HepG2 (cell line): ENCODE results near the gene MGAT5. TPM values are rescaled to one million over a fixed set of nuclear protein-coding genes. Genes with fewer than 3 reads are reported as not detected.

Source experiments
- BRCA1 ChIP-seq: sonication (generic); formaldehyde crosslinking; IDR thresholded peaks from 2 replicates; pipeline ENCODE4 v1.4.0; 2020; ENCODE audit warnings: missing genetic modification reagents
- GZF1 ChIP-seq: sonication (generic); formaldehyde crosslinking; IDR thresholded peaks from 2 replicates; pipeline ENCODE4 v1.5.1; 2020; ENCODE audit warnings: mild to moderate bottlenecking, missing genetic modification reagents
- HNF1B ChIP-seq: sonication (generic); formaldehyde crosslinking; IDR thresholded peaks from 2 replicates; pipeline ENCODE4 v1.5.1; 2020; ENCODE audit warnings: mild to moderate bottlenecking, moderate library complexity, missing genetic modification reagents
- IRF2 ChIP-seq: IDR thresholded peaks from 2 replicates; pipeline ENCODE4 v1.6.1; 2018; ENCODE audit warnings: missing genetic modification reagents, missing compliant biosample characterization
- RFX1 ChIP-seq: fragments of 450-650 bp; IDR thresholded peaks from 2 replicates; pipeline ENCODE4 v1.6.1; 2017
- THRA ChIP-seq: sonication (generic); formaldehyde crosslinking; IDR thresholded peaks from 2 replicates; pipeline ENCODE4 v1.4.0; 2020; ENCODE audit warnings: missing genetic modification reagents, borderline replicate concordance
- TOE1 ChIP-seq: sonication (generic); formaldehyde crosslinking; IDR thresholded peaks from 2 replicates; pipeline ENCODE4 v1.4.0; 2020; ENCODE audit warnings: mild to moderate bottlenecking, missing genetic modification reagents
- ZFP37 ChIP-seq: sonication (generic); formaldehyde crosslinking; IDR thresholded peaks from 2 replicates; pipeline ENCODE4 v1.4.0; 2020; ENCODE audit warnings: missing genetic modification reagents, borderline replicate concordance
- ZNF264 ChIP-seq: sonication (generic); formaldehyde crosslinking; IDR thresholded peaks from 2 replicates; pipeline ENCODE4 v1.4.0; 2020; ENCODE audit warnings: missing genetic modification reagents
- ZNF318 ChIP-seq: sonication (generic); formaldehyde crosslinking; IDR thresholded peaks from 2 replicates; pipeline ENCODE4 v1.4.0; 2020; ENCODE audit warnings: mild to moderate bottlenecking, missing genetic modification reagents
- ZNF589 ChIP-seq: sonication (generic); formaldehyde crosslinking; conservative IDR thresholded peaks from 2 replicates; pipeline ENCODE4 v1.8.0; 2022; ENCODE audit warnings: mild to moderate bottlenecking, moderate library complexity, missing genetic modification reagents
- polyA plus RNA-seq, 8 experiments: library from polyadenylated mRNA; depleted of rRNA in 3 of 8; stranded (reverse) in 7 of 8; unstranded in 1 of 8; fragments of >200 nt; fragmentation: Illumina TruSeq in 4 of 8; extraction: Trizol in 4 of 8; gene quantifications; 2 replicates each; pipeline versions ENCODE4 v1.2.1 to v1.2.3, GENCODE V29; 2011 to 2016; ENCODE audit warnings: low read depth in 4 of 8, missing spikeins in 1 of 8, mixed read lengths in 1 of 8; ENCODE audit not compliant: insufficient read depth in 1 of 8
- total RNA-seq, 5 experiments: library from RNA; depleted of rRNA; stranded (reverse); fragments of >200 nt; fragmentation: Illumina TruSeq; extraction: Trizol; gene quantifications; 2 replicates each; pipeline ENCODE4 v1.2.3, GENCODE V29; 2016; ENCODE audit warnings: low read depth in 1 of 5
- TF ChIP-seq, protein P1 (sequence below), 2 experiments: IDR thresholded peaks; 2 replicates each; pipeline ENCODE4 v1.6.1; 2011 to 2012; ENCODE audit warnings: low read length in 2 of 2, borderline replicate concordance in 1 of 2, low read depth in 1 of 2, mild to moderate bottlenecking in 1 of 2, moderate library complexity in 1 of 2
- TF ChIP-seq, protein P2 (sequence below): sonication (generic); IDR thresholded peaks from 2 replicates; pipeline ENCODE4 v1.6.1; 2016; ENCODE audit warnings: low read depth, borderline replicate concordance

MGAT5 gene
- total and polyA plus RNA-seq, 2 of the 13 experiments (the other 11 are each of a cell fraction or from before 2014, with no cell fraction given) = 33.1 to 60.2 TPM

DNA sequence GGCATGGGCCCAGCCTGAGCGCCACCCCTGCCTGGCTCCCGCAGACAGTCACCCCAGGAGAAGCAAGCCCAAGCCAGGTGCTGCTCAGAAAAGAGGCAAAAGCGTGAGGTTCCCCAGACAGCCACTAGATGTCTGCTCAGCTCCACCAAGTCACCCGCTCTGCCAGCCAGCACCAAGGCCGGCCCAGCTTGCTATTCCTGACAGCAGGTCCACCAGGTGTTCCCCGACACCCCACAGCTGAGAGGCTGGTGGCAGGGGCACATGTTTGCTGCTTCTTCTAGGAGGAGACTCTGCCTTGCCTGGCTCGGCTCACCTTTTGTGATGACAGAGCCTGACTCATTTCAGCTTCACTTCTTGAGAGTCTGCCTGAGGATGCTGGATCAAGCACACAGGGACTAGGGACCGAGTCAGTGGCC lies 206.7 kb downstream of the MGAT5 start (continued):
- no peak for TF ChIP-seq THRA
- TF ChIP-seq, protein P1, sequence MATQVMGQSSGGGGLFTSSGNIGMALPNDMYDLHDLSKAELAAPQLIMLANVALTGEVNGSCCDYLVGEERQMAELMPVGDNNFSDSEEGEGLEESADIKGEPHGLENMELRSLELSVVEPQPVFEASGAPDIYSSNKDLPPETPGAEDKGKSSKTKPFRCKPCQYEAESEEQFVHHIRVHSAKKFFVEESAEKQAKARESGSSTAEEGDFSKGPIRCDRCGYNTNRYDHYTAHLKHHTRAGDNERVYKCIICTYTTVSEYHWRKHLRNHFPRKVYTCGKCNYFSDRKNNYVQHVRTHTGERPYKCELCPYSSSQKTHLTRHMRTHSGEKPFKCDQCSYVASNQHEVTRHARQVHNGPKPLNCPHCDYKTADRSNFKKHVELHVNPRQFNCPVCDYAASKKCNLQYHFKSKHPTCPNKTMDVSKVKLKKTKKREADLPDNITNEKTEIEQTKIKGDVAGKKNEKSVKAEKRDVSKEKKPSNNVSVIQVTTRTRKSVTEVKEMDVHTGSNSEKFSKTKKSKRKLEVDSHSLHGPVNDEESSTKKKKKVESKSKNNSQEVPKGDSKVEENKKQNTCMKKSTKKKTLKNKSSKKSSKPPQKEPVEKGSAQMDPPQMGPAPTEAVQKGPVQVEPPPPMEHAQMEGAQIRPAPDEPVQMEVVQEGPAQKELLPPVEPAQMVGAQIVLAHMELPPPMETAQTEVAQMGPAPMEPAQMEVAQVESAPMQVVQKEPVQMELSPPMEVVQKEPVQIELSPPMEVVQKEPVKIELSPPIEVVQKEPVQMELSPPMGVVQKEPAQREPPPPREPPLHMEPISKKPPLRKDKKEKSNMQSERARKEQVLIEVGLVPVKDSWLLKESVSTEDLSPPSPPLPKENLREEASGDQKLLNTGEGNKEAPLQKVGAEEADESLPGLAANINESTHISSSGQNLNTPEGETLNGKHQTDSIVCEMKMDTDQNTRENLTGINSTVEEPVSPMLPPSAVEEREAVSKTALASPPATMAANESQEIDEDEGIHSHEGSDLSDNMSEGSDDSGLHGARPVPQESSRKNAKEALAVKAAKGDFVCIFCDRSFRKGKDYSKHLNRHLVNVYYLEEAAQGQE (IDR thresholded peaks at IDR 0.05; ENCODE audit: borderline replicate concordance in 1 of 2, low read depth in 1 of 2, low read length in 2 of 2) = no peak
- no peak for TF ChIP-seq BRCA1 (CRISPR knock-in tag)
- no peak for TF ChIP-seq IRF2
- no peak for TF ChIP-seq RFX1
- no peak; the same call in 1 of the 2 replicates for TF ChIP-seq ZNF318
- no peak for TF ChIP-seq ZFP37
- no peak for TF ChIP-seq TOE1 (CRISPR knock-in tag)
- TF ChIP-seq, protein P2, sequence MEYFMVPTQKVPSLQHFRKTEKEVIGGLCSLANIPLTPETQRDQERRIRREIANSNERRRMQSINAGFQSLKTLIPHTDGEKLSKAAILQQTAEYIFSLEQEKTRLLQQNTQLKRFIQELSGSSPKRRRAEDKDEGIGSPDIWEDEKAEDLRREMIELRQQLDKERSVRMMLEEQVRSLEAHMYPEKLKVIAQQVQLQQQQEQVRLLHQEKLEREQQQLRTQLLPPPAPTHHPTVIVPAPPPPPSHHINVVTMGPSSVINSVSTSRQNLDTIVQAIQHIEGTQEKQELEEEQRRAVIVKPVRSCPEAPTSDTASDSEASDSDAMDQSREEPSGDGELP = 0 out of 2 replicates have a peak, but pooled peaks have one; percentile 26
- TF ChIP-seq GZF1 (CRISPR knock-in tag) = no peak
- TF ChIP-seq ZNF264 = no peak
- no peak for TF ChIP-seq ZNF589 (CRISPR knock-in tag)
- 0 out of 2 replicates have a peak, but pooled peaks have one; percentile 20 for TF ChIP-seq HNF1B
